Mucosa of descending colon (tissue), 3 donors: ENCODE measurements around the gene PADI2. TPM values are rescaled to one million over a fixed set of nuclear protein-coding genes. Genes with fewer than 3 reads are reported as not detected.

ENCODE experiments used
- ATAC-seq: fragments of 200-7000 bp; cut with Tn5 transposase; one replicate; pipeline ENCODE4 v1.9.1; 2020; ENCODE audit warnings: mild to moderate bottlenecking, moderate library complexity
- DNase-seq, 3 donors: peaks; one replicate each; pipeline ENCODE4 v3.0.0-alpha.2; 2020
- H3K36me3 ChIP-seq: fragments of 200-600 bp; one replicate; pipeline ENCODE4 v1.8.0; 2021; ENCODE audit warnings: low read depth, mild to moderate bottlenecking
- H3K4me1 ChIP-seq: fragments of 200-600 bp; one replicate; pipeline ENCODE4 v1.8.0; 2021; ENCODE audit warnings: low read depth, mild to moderate bottlenecking
- H3K4me3 ChIP-seq: fragments of 200-600 bp; one replicate; pipeline ENCODE4 v1.8.0; 2021; ENCODE audit warnings: mild to moderate bottlenecking
- H3K9me3 ChIP-seq: fragments of 200-600 bp; one replicate; pipeline ENCODE4 v1.8.0; 2021; ENCODE audit warnings: mild to moderate bottlenecking
- intact Hi-C, 2 donors: fragments of 100-400 bp; cut with DNase I in 1 of 2; cut with micrococcal nuclease in 1 of 2; formaldehyde crosslinking; loops; one replicate each; pipeline versions ENCODE4 v1.11.0 to v1.11.1; 2022; cut with DNase I, micrococcal nuclease
- total RNA-seq, 3 donors: library from RNA; stranded (reverse); fragmentation: NEBNext Ultra II Directional in 2 of 3; extraction: Animal tissue kit (Norgen Biotek cat#: 25700) in 2 of 3; gene quantifications; one replicate each; pipeline versions ENCODE4 v1.2.1 to v1.2.4, GENCODE V29; 2021 to 2023
- TF ChIP-seq, protein P1 (sequence below): fragments of 200-600 bp; IDR thresholded peaks from one replicate; pipeline ENCODE4 v1.8.0; 2022; ENCODE audit warnings: antibody characterized with exemption, mild to moderate bottlenecking
- donor health status: DM: no; HTN: no; CAD: no; lungs with moderate emphysema.
- donor health status: DM: no; HTN: no; CAD: no.
- donor health status: DM: no; HTN: yes; CAD: no.

Gene PADI2
- total RNA-seq, 3 donors from 2014 or later: 105 to 398 (median 163) TPM

DNA sequence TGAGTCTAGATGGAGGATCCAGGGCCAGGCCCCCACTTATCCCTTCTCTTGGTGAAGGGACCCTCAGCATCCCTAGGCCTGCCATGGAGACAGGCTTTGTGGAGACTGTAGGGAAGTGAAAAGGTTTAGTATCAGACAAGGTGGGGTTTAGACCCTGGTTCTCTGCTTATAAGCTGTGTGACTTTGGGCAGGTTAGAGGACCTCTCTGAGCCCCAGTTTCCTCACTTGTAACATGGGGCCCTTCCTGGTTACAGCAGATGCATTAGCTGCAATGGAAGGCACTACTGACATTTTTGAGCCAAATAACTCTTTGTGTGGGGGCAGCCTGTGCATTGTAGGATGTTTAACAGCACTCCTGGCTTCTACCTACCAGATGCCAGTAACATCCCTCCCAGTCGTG, 22.7 kb downstream of the PADI2 start:
- Histone ChIP-seq H3K4me1 (no peaks in the 10 kb centered on the region), H3K4me3 (no peak overlapping the region), H3K36me3 (peaks cover 6% of the 10 kb centered on the region), H3K9me3 (no peaks in the 10 kb centered on the region)
- ATAC-seq (no peak), DNase-seq (no peak)
- TF ChIP-seq, protein P1, sequence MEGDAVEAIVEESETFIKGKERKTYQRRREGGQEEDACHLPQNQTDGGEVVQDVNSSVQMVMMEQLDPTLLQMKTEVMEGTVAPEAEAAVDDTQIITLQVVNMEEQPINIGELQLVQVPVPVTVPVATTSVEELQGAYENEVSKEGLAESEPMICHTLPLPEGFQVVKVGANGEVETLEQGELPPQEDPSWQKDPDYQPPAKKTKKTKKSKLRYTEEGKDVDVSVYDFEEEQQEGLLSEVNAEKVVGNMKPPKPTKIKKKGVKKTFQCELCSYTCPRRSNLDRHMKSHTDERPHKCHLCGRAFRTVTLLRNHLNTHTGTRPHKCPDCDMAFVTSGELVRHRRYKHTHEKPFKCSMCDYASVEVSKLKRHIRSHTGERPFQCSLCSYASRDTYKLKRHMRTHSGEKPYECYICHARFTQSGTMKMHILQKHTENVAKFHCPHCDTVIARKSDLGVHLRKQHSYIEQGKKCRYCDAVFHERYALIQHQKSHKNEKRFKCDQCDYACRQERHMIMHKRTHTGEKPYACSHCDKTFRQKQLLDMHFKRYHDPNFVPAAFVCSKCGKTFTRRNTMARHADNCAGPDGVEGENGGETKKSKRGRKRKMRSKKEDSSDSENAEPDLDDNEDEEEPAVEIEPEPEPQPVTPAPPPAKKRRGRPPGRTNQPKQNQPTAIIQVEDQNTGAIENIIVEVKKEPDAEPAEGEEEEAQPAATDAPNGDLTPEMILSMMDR: no peak
- intact Hi-C loops: no loop called here

DNA sequence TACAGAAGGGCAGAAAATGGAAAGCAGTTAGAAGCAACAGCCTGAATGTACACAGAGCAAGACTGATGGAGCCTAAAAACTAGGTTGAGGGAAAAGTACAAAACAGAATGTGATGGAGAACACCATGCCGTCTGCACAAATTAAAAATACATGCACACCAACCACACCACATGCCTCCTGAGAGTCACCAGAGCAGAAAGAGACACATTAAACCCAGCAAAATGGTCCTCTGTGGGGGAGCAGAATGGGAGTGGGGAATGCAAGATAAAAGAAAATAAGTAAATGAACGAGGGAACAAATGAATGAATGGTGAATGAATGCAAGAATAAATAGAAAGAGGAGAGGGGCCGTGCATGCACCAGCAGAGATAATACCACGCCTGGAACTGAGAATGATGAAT, 24.1 kb downstream of the PADI2 start:
- Histone ChIP-seq H3K4me1 (no peaks in the 10 kb centered on the region), H3K36me3 (peaks cover 6% of the 10 kb centered on the region), H3K4me3 (no peak overlapping the region), H3K9me3 (no peaks in the 10 kb centered on the region)
- TF ChIP-seq, protein P1: no peak
- intact Hi-C loops: no loop called here
- no peak for DNase-seq
- no peak for ATAC-seq

DNA sequence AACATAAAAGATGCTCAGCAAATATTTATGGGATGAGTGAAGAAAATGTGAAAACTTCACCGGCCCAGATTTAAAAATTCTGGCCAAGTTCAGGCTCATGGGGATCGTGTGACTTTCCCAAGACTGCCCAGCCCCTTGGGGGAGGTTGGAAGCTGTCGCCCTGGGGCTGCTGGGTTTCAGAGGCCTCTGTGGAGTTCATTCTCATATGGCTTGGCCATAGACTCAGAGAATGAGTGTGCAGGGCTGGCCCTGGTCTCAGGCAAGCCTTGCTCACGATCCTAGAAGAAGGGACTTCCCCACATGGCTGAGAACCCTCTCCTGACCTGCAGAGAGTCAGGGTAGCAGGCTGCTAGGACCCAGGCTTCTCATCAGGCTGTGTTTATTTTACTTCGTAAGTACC, 24.6 kb downstream of the PADI2 start:
- no peak for ATAC-seq
- peaks cover 6% of the 10 kb centered on the region for H3K36me3 ChIP-seq
- no peak for DNase-seq
- TF ChIP-seq, protein P1: no peak
- no peaks in the 10 kb centered on the region for H3K4me1 ChIP-seq
- intact Hi-C loops: no loop called here
- H3K4me3 ChIP-seq: no peak overlapping the region
- H3K9me3 ChIP-seq: no peaks in the 10 kb centered on the region

DNA sequence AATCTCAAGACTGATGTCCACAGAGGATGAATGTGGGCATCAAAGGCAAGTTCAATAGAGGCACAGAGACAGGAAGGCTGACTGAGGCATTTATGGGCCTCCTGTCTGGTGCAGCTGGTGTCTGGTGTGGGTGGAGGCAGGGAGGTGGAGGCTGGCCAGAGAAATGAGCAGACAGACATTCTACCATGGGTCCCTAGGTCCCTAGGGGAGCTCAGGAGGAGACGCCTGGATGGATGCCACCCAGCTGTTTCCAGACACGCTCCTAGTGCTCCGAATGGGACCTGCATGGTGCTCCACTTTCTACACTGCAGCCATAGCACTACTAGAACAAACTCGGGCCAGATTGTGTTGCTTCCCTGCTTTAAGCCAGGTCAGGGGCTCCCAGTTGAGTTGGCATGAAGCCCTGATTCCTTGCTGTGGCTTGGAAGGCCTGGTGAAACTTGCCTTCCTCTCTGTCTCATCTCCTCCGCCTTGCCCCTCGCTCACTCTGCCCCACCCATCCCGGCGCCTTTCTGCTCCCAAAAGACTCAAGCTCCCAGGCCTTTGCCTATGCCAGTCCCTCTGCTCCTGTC, 25.3 kb downstream of the PADI2 start:
- ATAC-seq (no peak), DNase-seq (no peak)
- H3K36me3 ChIP-seq: peaks cover 6% of the 10 kb centered on the region
- no peaks in the 10 kb centered on the region for H3K9me3 ChIP-seq
- intact Hi-C loops: no loop called here
- TF ChIP-seq, protein P1: no peak
- no peaks in the 10 kb centered on the region for H3K4me1 ChIP-seq
- no peak overlapping the region for H3K4me3 ChIP-seq

DNA sequence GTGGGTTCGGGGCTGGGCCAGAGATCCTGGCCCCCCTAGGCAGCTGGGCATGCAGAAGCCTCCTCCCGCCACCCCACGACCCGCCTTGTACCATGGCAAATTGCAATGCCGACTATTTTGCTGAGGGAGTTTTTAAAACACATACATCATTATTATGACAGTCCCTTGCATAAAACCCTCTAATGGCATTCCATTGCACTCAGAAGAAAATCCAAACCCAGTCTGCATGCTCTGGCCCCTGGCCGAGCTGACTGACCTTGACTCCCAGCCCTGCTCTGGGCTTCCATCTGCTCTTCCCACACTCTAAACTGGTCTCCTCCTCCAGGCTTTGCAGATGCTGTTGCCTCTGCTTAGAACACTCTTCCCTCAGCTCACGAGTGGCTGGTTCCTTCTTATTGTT, 28.0 kb downstream of the PADI2 start:
- TF ChIP-seq, protein P1: no peak
- intact Hi-C loops: no loop called here
- ATAC-seq: no peak
- Histone ChIP-seq H3K36me3 (peaks cover 6% of the 10 kb centered on the region), H3K4me3 (no peak overlapping the region), H3K9me3 (no peaks in the 10 kb centered on the region), H3K4me1 (no peaks in the 10 kb centered on the region)
- DNase-seq: no peak

DNA sequence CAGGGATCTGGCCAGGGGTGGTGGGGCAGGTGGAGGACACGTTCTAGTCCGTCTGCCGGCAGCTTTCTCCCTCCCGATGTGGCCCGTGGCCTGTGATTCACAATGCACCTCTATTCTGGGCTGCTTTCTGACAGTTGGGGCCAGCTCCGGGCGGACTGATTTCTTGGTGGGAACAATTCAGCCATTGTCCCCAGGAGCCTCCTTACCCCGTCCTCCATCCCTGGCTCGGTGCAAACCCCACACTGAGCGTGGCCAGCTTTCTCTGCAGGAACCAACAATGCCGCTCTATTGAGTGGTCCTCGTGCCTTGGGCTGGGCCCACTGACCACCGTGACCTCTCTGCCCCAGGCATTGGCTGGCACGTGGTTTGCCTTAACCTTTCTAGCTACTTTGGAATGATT, 29.7 kb downstream of the PADI2 start:
- ATAC-seq (no peak), DNase-seq (no peak)
- Histone ChIP-seq H3K36me3 (peaks cover 6% of the 10 kb centered on the region), H3K4me3 (no peak overlapping the region), H3K9me3 (no peaks in the 10 kb centered on the region), H3K4me1 (no peaks in the 10 kb centered on the region)
- intact Hi-C loops: no loop called here
- TF ChIP-seq, protein P1: no peak
